Epithelial cell of esophagus (primary cell): Measurements from ENCODE around the gene PARK7.
A peak's percentile ranks its signal among the peaks of the same experiment; 100 is the strongest.

Experiments
- DNase-seq: peaks from one replicate; pipeline ENCODE4 v3.0.0; 2010; ENCODE audit warnings: low read depth
- H3K4me3 ChIP-seq: 2 replicates; pipeline ENCODE4 v1.5.1; 2011; ENCODE audit warnings: mild to moderate bottlenecking, low read length, control low read depth
- CTCF ChIP-seq: IDR thresholded peaks from 2 replicates; pipeline ENCODE4 v1.5.1; 2011; ENCODE audit warnings: low read depth, mild to moderate bottlenecking, low read length, control low read depth, inconsistent platforms; ENCODE audit not compliant: insufficient read depth; ENCODE audit errors: missing control alignments

The PARK7 gene

GRCh38 chr1:8010080-8010664 is 48.7 kb downstream of the PARK7 start:
- peak; percentile 37 for DNase-seq
- TF ChIP-seq CTCF, result no peak
- no peak overlapping the region for H3K4me3 ChIP-seq

DNA sequence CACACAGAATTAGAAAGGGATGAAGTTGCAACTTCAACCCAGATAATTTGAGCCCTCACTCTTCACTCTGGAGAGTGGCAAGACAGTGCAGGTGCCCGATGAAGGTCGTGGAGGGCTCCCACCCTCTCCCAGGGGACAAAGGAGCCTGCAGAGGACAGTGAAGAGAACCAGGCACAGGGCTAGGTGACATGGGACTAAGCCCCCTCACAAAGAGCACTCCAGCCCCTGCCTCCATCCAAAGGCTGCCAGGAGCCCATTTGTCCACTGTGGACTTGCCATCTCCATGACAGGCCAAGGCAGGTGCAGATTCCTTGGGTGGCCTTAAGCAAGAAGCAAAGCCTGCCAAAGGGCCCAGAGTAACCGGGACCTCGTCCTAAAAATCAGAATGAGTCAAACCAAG is 49.5 kb downstream of the PARK7 start:
- no peak overlapping the region for H3K4me3 ChIP-seq
- DNase-seq, result peak; percentile 23
- TF ChIP-seq CTCF, result no peak

DNA sequence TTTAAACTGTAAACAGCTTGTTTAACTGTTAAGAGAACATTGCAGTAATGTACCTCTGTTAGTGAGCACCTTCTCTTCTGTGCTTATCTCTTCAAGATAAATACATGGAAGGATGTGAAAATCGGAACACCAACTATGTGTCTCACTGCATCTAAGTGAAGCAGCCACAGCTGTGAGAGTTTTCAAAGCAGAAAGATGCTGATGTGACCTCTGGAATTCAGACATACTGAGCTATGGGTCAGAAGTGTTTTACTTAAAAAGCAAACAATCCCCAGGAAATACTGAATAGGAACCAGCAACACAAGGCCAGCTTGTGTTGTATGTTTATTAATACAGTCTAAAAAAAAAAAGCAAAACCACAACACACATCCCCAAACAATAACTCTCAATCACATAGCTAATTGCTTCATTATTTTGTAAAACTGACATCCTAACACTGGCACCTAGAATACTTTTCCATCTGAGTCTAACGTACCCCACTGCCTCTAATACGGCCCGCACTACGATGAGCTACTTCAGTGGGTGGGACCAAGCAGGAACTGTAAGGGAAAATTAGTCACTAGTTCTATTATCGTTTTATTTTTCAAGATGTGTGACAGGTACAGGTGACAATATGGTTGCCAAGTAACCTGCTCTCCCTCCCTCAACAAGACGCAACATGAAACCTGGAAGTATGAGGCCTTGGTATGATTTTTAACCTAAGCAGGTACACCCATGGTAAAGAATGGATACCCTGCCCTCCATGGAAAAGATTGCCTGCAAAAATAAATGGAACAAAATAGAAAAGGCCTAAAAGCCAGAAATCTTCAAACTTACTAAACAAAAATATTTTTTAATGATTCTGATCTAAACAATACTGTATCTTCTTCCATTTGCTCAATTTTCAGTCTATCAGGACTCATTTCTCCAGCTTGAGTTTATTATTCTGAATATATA is 50.7 kb downstream of the PARK7 start:
- DNase-seq, result peak; percentile 22
- TF ChIP-seq CTCF, result no peak
- no peak overlapping the region for H3K4me3 ChIP-seq

GRCh38 chr1:8012955-8013354 is 51.4 kb downstream of the PARK7 start:
- TF ChIP-seq CTCF, result no peak
- no peak overlapping the region for H3K4me3 ChIP-seq

GRCh38 chr1:8013399-8013798 is 51.9 kb downstream of the PARK7 start:
- DNase-seq, result no peak
- H3K4me3 ChIP-seq, result no peak overlapping the region
- TF ChIP-seq CTCF, result no peak

More at GRCh38 chr1:8012955-8013354, 51.4 kb downstream of the PARK7 start:
- DNase-seq, result no peak

- no peak for TF ChIP-seq CTCF
- no peak for DNase-seq
These were observed 52.3 kb downstream of the PARK7 start for GRCh38 chr1:8013800-8014199.

More at GRCh38 chr1:8013800-8014199, 52.3 kb downstream of the PARK7 start:
- no peak overlapping the region for H3K4me3 ChIP-seq
